HEK293T (cell line): Measurements from ENCODE around the gene GABBR2.

Experiments
- CTCF ChIA-PET: fragments of 350-600 bp; formaldehyde crosslinking; extraction: SDS; loops from one replicate; lab custom pipeline; 2021; ENCODE audit warnings: antibody characterized with exemption, inconsistent platforms; lab: Yijun Ruan, JAX
- POLR2A ChIA-PET: fragments of 350-600 bp; formaldehyde crosslinking; extraction: SDS; loops from one replicate; lab custom pipeline; 2020; ENCODE audit warnings: antibody characterized with exemption, inconsistent platforms; lab: Yijun Ruan, JAX
- DNase-seq: peaks from one replicate; pipeline ENCODE4 v3.0.0; 2012; ENCODE audit warnings: mixed read lengths; ENCODE audit errors: extremely low spot score
- ARNT ChIP-seq: fragments of 450-650 bp; IDR thresholded peaks from 2 replicates; pipeline ENCODE4 v1.6.1; 2017; ENCODE audit warnings: mild to moderate bottlenecking
- BHLHE40 ChIP-seq: fragments of 450-650 bp; IDR thresholded peaks from 2 replicates; pipeline ENCODE4 v1.6.1; 2016; ENCODE audit warnings: mild to moderate bottlenecking, moderate library complexity, borderline replicate concordance
- CTBP1 ChIP-seq: fragments of 450-650 bp; IDR thresholded peaks from 2 replicates; pipeline ENCODE4 v1.6.1; 2016; ENCODE audit warnings: borderline replicate concordance
- ELF4 ChIP-seq: fragments of 450-650 bp; IDR thresholded peaks from 2 replicates; pipeline ENCODE4 v1.6.1; 2017; ENCODE audit warnings: antibody characterized with exemption
- FOXA1 ChIP-seq: fragments of 450-650 bp; IDR thresholded peaks from 2 replicates; pipeline ENCODE4 v1.6.1; 2016; ENCODE audit warnings: mild to moderate bottlenecking
- FOXK2 ChIP-seq: fragments of 450-650 bp; IDR thresholded peaks from 2 replicates; pipeline ENCODE4 v1.6.1; 2016; ENCODE audit warnings: mild to moderate bottlenecking
- FOXM1 ChIP-seq: fragments of 450-650 bp; IDR thresholded peaks from 2 replicates; pipeline ENCODE4 v1.6.1; 2017; ENCODE audit warnings: mild to moderate bottlenecking, borderline replicate concordance
- HDGF ChIP-seq: fragments of 450-650 bp; IDR thresholded peaks from 2 replicates; pipeline ENCODE4 v1.6.1; 2017; ENCODE audit warnings: antibody characterized with exemption, borderline replicate concordance
- L3MBTL2 ChIP-seq: fragments of 450-650 bp; conservative IDR thresholded peaks from 2 replicates; pipeline ENCODE4 v1.6.1; 2016; ENCODE audit warnings: mild to moderate bottlenecking
- LEF1 ChIP-seq: fragments of 450-650 bp; IDR thresholded peaks from 2 replicates; pipeline ENCODE4 v1.6.1; 2017; ENCODE audit warnings: mild to moderate bottlenecking, borderline replicate concordance
- NFRKB ChIP-seq: fragments of 450-650 bp; IDR thresholded peaks from 2 replicates; pipeline ENCODE4 v1.6.1; 2016; ENCODE audit warnings: mild to moderate bottlenecking, moderate library complexity
- PKNOX1 ChIP-seq: fragments of 450-650 bp; IDR thresholded peaks from 2 replicates; pipeline ENCODE4 v1.6.1; 2016
- SP1 ChIP-seq: fragments of 450-650 bp; IDR thresholded peaks from 2 replicates; pipeline ENCODE4 v1.6.1; 2017
- SUZ12 ChIP-seq: fragments of 450-650 bp; IDR thresholded peaks from 2 replicates; pipeline ENCODE4 v1.6.1; 2016; ENCODE audit warnings: mild to moderate bottlenecking
- TARDBP ChIP-seq: fragments of 450-650 bp; IDR thresholded peaks from 2 replicates; pipeline ENCODE4 v1.6.1; 2016
- ZNF384 ChIP-seq: fragments of 450-650 bp; IDR thresholded peaks from 2 replicates; pipeline ENCODE4 v1.6.1; 2016

Gene GABBR2

GRCh38 chr9:98367923-98368322, 340.8 kb downstream of the GABBR2 start:
- ChIA-PET CTCF (no interaction called here), POLR2A (no interaction called here)
- TF ChIP-seq FOXM1 (no peak), FOXK2 (no peak), ELF4 (no peak), FOXA1 (no peak), ZNF384 (no peak), LEF1 (no peak), SP1 (no peak), L3MBTL2 (no peak), TARDBP (no peak), SUZ12 (no peak), BHLHE40 (no peak), PKNOX1 (no peak), NFRKB (no peak), ARNT (no peak), HDGF (no peak), CTBP1 (no peak)
- no peak for DNase-seq

- no peak for DNase-seq
- ChIA-PET CTCF (no interaction called here), POLR2A (no interaction called here)
- TF ChIP-seq FOXM1, result no peak
- TF ChIP-seq ELF4, result no peak
- no peak for TF ChIP-seq HDGF
- no peak for TF ChIP-seq NFRKB
- no peak for TF ChIP-seq ARNT
- TF ChIP-seq LEF1, result no peak
- no peak for TF ChIP-seq L3MBTL2
- TF ChIP-seq PKNOX1, result no peak
- no peak for TF ChIP-seq TARDBP
These were observed 341.3 kb downstream of the GABBR2 start for GRCh38 chr9:98367371-98367900.

- TF ChIP-seq TARDBP (no peak), ARNT (no peak), BHLHE40 (no peak), FOXK2 (no peak), LEF1 (no peak), FOXA1 (no peak), ELF4 (no peak), NFRKB (no peak), SUZ12 (no peak), HDGF (no peak)
- CTCF ChIA-PET, result no interaction called here
- POLR2A ChIA-PET, result no interaction called here
- DNase-seq, result no peak
These were observed 343.0 kb downstream of the GABBR2 start for GRCh38 chr9:98365781-98366180.

- no peak for DNase-seq
- TF ChIP-seq ZNF384, result no peak
- no peak for TF ChIP-seq ELF4
- no peak for TF ChIP-seq CTBP1
- no peak for TF ChIP-seq FOXA1
- no peak for TF ChIP-seq ARNT
- TF ChIP-seq SP1, result no peak
- TF ChIP-seq HDGF, result no peak
- no peak for TF ChIP-seq PKNOX1
- TF ChIP-seq NFRKB, result no peak
- TF ChIP-seq L3MBTL2, result no peak
- no peak for TF ChIP-seq FOXK2
- no peak for TF ChIP-seq LEF1
- TF ChIP-seq SUZ12, result no peak
- no peak for TF ChIP-seq FOXM1
- TF ChIP-seq TARDBP, result no peak
- POLR2A ChIA-PET, result no interaction called here
- CTCF ChIA-PET, result no interaction called here
These were observed 343.5 kb downstream of the GABBR2 start for GRCh38 chr9:98365227-98365669.

GRCh38 chr9:98364086-98364485, 344.6 kb downstream of the GABBR2 start:
- ChIA-PET POLR2A (interaction anchor here (0.9 kb wide), 1 partner anchor 381 kb away, joined by 3 read pairs; the partner anchor contains the start of gene ANP32B), CTCF (interaction anchor here (1.0 kb wide), 1 partner anchor 116 kb away, joined by 3 read pairs; no protein-coding TSS in a partner anchor)

GRCh38 chr9:98363644-98364043, 345.1 kb downstream of the GABBR2 start:
- POLR2A ChIA-PET, result interaction anchor here (0.9 kb wide), 1 partner anchor 381 kb away, joined by 3 read pairs; the partner anchor contains the start of gene ANP32B
- TF ChIP-seq ZNF384 (no peak), FOXA1 (no peak), CTBP1 (no peak), PKNOX1 (no peak), FOXM1 (no peak), BHLHE40 (no peak), TARDBP (no peak), SP1 (no peak), L3MBTL2 (no peak)
- DNase-seq, result no peak
- CTCF ChIA-PET, result interaction anchor here (1.0 kb wide), 1 partner anchor 116 kb away, joined by 3 read pairs; no protein-coding TSS in a partner anchor

More at GRCh38 chr9:98364086-98364485, 344.6 kb downstream of the GABBR2 start:
- TF ChIP-seq NFRKB (no peak), BHLHE40 (no peak)
- DNase-seq, result no peak
